ENCODE results near the gene SLC6A3.
"Not testable (repeated sequence)": the region's sequence is repeated elsewhere in the genome, so short reads cannot be mapped to it uniquely, and the experiment has no call there.

Gene SLC6A3

GRCh38 chr5:1366514-1366913 is 78.7 kb downstream of the SLC6A3 start:
- DNase-seq, result no peak

DNA sequence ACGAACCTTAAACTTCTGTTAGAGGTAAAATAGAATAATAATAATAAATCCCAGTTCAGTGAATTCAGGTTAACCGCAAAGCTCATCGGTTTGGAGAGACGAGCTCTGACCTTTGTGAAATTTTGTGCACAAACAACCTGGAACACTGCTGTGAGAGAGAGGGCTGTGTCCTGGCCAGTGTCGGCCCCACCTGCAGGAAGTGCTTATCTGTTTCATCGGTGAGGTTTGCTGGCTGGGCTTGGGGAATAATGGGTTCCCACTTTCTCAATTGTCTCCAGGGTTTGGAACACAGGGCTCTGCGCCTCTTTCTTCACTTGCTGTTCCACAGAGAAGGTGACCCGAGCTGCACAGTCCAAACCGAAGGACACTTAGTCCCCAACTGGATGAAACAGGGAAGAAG is 81.0 kb downstream of the SLC6A3 start:
- no peak for DNase-seq

- no peak for DNase-seq
Observed at GRCh38 chr5:1363581-1363980, 81.7 kb downstream of the SLC6A3 start.

DNA sequence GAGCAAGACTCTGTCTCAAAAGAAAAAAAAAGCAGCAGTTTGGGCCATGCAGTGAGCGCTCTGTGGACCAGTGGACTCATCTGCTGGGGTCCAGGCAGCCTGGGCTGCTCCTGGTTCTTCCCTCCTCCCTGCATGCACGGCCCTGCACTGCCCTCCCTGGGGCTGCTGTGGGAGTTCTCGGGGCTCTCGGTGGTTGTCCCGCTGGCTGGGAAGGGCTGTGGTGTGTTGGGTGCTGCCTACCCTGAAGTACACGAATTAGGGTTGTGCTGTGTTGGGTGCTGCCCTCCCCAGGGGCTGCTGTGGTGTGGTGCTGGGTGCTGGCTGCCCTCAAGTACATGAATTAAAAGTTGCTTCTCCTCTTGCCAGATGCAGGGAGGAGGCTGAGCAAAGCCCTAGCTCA is 82.1 kb downstream of the SLC6A3 start:
- no peak for DNase-seq

DNA sequence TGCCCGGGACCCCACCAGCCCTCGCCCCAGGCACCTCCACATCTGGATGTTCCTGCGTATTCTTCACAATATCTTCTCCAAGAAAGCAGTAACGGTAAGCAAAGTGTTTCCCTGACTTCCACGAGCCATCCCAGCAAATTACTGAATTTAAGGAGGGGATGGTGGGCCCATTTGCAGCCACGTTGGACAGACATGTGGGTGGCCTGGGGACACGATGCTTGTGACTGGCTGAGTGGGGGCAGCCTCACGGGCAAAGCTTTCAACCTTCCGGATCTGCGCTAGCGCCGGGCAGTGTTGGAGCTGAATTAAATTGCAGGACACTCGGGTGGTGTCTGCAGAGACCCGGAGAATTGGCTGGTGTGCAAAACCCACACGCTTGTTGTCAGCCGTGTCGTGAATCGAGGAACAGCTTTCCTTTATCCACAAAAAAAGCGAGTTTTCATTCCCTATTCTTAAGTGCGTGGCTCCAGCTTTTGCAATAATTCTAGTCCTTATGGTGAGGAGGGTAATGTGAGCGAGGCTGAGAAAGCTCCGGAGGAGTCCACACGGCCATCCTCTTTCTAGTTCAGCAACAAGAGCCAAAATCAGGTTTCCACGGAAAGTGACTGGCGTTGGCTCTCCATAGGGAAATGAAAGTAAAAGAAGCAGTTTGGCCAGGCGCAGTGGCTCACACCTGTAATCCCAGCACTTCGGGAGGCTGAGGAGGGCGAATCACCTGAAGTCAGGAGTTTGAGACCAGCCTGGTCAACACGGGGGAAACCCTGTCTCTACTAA is 82.8 kb downstream of the SLC6A3 start:
- no peak for DNase-seq

DNA sequence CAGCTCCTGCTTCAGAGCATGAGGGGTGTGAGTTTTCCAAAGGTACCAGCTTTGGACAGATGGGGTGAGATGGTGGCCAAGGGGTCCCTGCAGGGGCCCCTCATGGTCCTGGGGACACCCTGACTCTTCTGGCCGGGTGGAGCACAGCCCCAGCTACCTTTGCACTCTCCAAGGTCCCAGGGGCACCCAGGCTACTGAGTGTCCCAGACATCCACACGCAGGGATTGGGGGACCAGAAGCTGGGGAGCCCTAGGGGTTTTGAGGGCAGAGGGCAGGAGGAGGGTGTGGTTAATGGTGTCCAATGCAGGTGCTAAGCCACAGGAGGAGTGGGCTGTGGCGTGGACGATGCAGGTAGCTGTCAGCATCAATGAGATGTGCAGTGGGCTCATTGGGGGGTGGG is 84.4 kb downstream of the SLC6A3 start:
- no peak for DNase-seq

DNA sequence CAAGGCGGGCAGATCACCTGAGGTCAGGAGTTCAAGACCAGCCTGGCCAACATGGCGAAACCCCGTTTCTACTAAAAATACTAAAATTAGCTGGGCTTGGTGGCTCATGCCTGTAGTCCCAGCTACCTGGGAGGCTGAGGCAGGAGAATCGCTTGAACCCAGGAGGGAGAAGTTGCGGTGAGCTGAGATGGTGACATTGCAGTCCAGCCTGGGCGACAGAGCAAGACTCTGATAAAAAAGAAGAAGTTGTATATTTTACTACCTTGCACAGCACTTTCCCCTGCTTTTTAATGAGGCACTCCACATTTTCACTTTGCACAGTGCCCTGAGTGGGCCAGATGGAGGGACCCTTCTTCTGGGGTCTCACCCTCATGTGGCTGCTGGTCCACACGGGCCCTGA is 84.9 kb downstream of the SLC6A3 start:
- DNase-seq, result not testable (repeated sequence)

DNA sequence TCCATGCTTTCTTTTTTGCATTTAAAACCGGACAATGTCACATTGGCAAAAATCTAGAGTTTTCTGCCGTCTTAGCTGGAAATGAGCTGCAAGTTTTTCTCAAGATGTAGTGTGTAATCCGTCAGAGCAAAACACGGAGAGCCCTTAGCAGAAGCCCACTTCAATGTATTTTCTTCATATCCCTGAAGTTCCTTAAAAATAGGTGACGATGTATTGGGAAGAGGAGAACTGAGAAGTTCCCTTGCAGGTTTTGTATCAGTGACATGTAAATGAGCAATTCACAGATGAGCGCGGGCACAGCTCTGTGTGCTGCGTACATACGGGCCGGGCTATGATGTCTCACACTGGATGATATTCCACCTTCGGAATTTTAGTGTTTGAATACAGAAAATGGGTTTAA is 85.5 kb downstream of the SLC6A3 start:
- DNase-seq, result peak; percentile 31

GRCh38 chr5:1359031-1359645 is 86.1 kb downstream of the SLC6A3 start:
- DNase-seq, result no peak

DNA sequence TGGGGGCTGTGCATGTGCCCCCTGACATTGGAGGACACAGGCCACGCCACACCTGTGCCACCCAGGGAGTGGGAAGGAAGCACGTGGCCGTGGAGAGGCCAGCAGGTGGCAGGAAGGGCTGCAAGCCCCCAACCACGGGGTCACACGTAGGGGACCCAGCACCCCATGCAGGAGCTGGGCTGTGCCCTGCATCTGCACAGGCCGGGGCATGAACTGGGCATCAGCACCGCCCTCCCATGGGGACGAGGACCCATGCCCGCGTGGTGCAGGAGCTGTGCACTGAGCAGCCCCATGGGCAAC is 86.6 kb downstream of the SLC6A3 start:
- no peak for DNase-seq

- DNase-seq, result no peak
Observed at GRCh38 chr5:1357946-1358725, 87.1 kb downstream of the SLC6A3 start.

GRCh38 chr5:1356873-1357787 is 88.1 kb downstream of the SLC6A3 start:
- DNase-seq, result no peak

GRCh38 chr5:1354576-1354975 is 90.7 kb downstream of the SLC6A3 start:
- no peak for DNase-seq

DNA sequence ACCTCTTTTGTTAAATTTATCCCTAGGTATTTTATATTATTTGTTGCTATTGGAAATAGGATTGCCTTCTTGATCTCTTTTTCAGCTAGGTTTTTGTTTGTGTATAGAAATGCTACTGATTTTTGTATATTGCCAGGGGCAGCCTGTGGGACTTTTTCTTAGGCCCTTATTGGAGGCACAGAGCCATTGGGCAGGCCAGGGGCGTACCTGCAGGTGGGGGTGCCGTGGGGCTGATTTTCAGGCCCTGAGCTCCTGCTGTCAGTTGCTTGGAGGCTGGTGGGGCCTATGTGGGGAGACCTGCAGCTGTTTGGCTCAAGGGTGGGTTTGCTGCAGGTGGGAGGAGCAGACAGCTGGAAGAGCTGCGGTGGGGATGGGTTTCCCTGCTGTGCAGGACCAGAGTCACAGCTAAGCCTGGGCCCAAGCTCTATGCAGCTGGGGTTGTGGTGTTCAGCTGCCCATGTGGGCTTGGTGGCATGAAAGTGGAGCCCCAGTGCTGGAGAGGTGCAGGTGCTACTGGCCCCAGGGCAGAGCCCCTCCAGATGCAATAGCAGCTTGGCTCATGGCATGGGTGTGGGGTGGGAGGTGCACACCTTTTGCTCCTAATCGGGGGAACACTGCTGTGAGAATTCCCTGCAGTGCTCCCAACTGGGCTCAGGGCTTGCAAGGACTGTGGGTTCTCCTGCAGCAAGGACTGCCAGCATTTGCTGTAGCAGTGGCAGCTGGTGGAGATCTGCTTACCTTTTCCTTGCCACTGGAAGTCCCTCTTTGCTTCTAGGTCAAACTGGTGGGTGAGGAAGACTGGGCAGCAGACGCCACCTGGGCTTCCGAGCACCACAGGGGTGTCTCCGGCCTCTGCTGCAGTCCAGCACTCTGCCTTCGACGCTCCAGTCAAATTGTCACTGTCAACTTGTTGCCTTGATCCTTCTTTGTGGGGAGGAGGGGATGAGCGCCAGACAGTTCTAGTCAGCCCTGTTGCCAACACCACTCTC is 92.7 kb downstream of the SLC6A3 start:
- peak; percentile 25 for DNase-seq

GRCh38 chr5:1351156-1351555 is 94.1 kb downstream of the SLC6A3 start:
- no peak for DNase-seq

- no peak for DNase-seq
Observed at GRCh38 chr5:1349246-1349645, 96.0 kb downstream of the SLC6A3 start.

DNA sequence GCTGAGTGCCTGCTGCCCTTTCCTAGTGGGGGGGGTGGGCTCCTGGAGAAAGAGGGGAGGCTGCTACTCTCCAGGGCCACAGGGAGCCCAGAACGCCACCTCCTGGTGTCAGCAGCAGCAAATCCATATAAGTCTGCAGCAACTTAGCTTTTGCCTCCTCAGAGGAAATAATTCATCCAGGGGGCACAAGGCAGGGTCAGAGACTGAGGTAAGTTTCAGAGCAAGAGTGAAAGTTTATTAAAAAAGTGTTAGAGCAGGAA is 96.3 kb downstream of the SLC6A3 start:
- no peak for DNase-seq

DNA sequence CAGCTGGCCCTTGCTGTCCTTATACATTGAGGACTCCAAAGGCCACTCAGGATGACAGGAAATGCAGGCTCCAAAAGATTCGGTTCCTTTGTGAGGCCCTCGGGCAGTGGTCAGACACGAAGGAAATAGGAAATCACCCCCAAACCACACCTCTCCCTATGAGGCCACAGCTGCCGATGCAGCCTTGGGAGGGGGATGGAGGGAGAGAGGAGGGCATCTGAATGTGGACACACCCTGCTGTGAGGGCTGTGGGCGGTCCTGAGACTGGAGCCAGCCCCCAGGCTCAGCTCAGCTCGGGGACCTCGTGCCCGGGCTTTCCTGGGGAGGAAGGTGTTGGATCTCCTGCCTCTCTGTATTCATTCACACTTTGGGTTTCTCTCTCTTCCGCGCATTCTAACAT is 97.7 kb downstream of the SLC6A3 start:
- no peak for DNase-seq

- DNase-seq, result no peak
Observed at GRCh38 chr5:1346627-1347440, 98.4 kb downstream of the SLC6A3 start.

DNA sequence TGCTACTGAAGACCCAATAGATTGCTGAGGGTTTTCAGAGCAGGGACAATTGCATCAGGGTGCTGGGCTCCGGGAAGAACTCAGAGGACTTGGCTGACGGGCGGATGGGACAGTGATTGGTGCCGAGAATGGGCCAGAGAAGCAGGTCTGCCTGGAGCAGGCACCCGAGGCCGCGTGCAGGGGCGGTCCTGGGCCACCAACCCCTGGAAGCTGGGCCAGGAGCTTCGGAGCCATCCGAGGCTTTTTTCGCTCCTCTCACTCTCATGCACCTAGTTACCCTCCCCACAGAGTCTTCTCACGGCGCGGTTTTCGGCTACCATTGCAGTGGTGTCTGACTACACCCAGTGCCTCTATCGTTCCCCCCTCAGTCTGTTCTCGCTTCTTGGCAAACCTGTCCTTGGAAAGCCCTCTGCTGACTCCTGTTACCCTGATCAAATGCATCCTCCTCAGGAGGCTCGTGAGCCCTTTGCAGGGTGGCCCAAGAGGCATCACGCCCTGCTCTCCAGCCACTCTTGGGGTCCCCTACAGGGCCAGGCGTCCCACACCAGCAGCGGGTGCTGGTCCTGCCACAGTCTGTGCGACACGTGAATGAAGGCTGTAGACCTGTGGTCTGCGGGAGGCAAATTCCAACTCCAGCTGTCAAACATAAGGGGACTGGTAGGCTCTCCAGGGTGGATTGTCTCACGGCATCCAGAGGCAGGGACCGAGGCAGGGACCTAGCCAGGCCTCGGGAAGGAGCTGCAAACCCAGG is 99.2 kb downstream of the SLC6A3 start:
- DNase-seq, result no peak

Data from RPMI8226 (cell line).